ENCODE results near the gene SYK.

DNA sequence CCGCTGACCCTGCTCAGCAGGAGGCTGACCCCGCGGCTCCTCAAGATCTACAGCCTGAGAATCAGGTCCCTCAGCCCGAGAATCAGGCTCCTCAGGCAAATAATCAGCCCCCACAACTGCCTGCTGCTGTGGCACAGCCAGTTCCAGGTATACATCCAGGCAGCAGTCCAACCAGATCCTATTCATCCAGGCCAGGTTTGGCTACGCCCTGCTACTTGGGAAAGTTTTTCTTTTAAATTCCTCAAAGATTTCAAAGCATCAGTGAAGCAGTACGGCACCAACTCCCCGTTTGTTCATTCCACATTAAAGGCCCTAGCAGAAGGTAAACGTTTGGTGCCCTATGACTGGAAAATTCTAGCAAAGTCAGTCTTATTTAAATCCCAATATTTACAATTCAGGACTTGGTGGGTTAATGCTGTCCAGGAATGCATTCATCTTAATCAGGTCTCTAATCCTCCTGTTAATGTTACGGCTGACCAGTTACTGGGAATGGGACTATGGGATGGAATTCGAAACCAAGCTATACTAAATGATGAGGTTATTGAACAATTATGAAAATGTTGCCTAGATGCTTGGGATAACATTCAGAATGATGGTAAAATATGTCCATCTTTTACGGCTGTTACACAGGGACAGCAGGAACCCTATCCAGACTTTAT lies 102.3 kb downstream of the SYK start:
- TF ChIP-seq, protein P1, sequence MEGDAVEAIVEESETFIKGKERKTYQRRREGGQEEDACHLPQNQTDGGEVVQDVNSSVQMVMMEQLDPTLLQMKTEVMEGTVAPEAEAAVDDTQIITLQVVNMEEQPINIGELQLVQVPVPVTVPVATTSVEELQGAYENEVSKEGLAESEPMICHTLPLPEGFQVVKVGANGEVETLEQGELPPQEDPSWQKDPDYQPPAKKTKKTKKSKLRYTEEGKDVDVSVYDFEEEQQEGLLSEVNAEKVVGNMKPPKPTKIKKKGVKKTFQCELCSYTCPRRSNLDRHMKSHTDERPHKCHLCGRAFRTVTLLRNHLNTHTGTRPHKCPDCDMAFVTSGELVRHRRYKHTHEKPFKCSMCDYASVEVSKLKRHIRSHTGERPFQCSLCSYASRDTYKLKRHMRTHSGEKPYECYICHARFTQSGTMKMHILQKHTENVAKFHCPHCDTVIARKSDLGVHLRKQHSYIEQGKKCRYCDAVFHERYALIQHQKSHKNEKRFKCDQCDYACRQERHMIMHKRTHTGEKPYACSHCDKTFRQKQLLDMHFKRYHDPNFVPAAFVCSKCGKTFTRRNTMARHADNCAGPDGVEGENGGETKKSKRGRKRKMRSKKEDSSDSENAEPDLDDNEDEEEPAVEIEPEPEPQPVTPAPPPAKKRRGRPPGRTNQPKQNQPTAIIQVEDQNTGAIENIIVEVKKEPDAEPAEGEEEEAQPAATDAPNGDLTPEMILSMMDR (conservative IDR thresholded peaks at IDR 0.05 in 1 of 2, IDR thresholded peaks at IDR 0.05 in 1 of 2; ENCODE audit: extremely low read depth in 1 of 2, insufficient read depth in 1 of 2, low read depth in 1 of 2, low read length in 2 of 2) = no peak
- TF ChIP-seq EZH2 (IDR thresholded peaks at IDR 0.05; ENCODE audit: borderline replicate concordance, low read length) = no peak

Data from mammary epithelial cell (primary cell).